C4-2B (cell line): ENCODE measurements around the gene CA11.
"Not testable (repeated sequence)": the region's sequence is repeated elsewhere in the genome, so short reads cannot be mapped to it uniquely, and the experiment has no call there.

ENCODE experiments used
- H3K27ac ChIP-seq: fragments of 450-650 bp; 2 replicates; pipeline ENCODE4 v1.5.1; 2017
- ZFX ChIP-seq: fragments of 450-650 bp; IDR thresholded peaks from 2 replicates; pipeline ENCODE4 v1.6.1; 2017
- TF ChIP-seq, protein P1 (sequence below): fragments of 450-650 bp; conservative IDR thresholded peaks from 2 replicates; pipeline ENCODE4 v1.5.1; 2017; ENCODE audit warnings: mild to moderate bottlenecking

CA11 gene

DNA sequence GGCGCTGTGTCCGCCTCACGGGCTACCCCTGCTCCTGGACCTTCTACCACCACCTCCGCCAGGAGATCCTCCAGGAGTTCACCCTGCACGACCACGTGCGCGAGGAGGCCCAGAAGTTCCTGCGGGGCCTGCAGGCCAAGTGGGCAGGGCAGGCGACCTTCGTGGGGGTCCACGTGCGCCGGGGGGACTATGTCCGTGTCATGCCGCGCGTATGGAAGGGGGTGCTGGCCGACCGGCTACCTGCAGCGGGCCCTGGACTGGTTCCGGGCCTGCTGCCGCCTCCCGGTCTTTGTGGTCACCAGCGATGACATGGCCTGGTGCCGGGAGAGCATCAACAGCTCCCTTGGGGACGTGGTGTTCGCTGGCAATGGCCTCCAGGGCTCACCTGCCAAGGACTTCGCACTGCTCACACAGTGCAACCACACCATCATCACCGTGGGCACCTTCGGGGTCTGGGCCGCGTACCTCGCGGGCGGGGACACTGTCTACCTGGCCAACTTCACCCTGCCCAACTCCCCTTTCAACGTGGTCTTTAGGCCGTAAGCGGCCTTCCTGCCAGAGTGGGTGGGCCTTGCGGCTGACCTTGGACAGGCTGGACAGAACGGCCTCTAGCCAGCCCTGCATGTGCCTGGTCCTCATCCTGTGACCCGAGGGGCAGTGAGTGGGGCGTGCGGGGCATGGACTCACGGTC is 34.6 kb upstream of the CA11 start:
- no peak overlapping the region for H3K27ac ChIP-seq
- TF ChIP-seq, protein P1, sequence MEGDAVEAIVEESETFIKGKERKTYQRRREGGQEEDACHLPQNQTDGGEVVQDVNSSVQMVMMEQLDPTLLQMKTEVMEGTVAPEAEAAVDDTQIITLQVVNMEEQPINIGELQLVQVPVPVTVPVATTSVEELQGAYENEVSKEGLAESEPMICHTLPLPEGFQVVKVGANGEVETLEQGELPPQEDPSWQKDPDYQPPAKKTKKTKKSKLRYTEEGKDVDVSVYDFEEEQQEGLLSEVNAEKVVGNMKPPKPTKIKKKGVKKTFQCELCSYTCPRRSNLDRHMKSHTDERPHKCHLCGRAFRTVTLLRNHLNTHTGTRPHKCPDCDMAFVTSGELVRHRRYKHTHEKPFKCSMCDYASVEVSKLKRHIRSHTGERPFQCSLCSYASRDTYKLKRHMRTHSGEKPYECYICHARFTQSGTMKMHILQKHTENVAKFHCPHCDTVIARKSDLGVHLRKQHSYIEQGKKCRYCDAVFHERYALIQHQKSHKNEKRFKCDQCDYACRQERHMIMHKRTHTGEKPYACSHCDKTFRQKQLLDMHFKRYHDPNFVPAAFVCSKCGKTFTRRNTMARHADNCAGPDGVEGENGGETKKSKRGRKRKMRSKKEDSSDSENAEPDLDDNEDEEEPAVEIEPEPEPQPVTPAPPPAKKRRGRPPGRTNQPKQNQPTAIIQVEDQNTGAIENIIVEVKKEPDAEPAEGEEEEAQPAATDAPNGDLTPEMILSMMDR: no peak
- TF ChIP-seq ZFX: no peak

DNA sequence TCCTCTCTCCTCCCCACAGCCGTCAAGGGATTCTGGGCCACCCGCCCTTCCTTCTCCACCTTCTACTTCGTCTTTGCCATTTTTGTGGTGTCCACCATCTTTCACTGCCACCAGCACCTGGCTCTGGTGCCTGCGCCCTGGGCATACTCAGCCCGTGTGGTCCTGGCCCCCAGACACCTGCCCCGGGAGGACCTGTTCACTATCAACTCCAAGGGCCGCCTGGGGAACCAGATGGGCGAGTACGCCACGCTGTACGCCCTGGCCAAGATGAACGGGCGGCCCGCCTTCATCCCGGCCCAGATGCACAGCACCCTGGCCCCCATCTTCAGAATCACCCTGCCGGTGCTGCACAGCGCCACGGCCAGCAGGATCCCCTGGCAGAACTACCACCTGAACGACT is 34.0 kb upstream of the CA11 start:
- H3K27ac ChIP-seq: not testable (repeated sequence)

DNA sequence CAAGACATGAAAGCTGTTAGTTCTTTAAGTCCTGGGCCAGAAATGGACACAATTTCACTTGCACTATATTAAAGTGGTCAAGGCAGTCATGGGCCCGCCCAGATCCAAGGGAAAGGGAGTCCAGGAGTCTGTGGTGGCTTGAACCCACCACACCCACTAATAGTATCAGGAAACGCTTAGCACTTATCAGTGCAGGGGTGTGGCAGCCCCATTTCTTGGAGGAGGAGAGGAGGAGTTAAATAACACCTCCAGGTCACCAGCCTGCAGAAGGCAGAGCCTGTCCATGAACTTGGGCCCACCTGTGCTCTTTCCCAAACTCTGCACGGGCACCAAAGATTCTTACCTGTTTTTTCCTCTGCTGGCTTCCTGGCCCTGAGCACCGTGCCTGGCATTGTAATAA is 32.2 kb upstream of the CA11 start:
- TF ChIP-seq, protein P1: no peak
- TF ChIP-seq ZFX: no peak
- H3K27ac ChIP-seq: no peak overlapping the region

DNA sequence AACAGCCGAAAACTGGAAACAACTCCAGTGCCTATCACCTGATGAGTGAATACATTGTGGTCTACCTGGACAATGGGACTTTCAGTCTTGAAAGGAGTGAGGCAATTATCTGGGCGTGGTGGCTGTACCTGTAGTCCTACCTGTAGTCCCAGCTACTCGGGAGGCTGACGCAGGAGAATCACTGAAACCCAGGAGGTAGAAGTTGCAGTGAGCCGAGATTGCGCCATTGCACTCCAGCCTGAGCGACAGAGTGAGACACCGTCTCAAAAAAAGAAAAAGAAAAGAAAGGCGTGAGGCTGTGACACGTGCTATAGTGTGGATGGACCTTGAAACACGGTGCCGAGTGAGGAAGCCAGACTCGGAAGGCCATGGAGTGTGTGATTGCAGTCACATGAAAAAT is 30.9 kb upstream of the CA11 start:
- TF ChIP-seq, protein P1: no peak
- no peak for TF ChIP-seq ZFX
- no peak overlapping the region for H3K27ac ChIP-seq

DNA sequence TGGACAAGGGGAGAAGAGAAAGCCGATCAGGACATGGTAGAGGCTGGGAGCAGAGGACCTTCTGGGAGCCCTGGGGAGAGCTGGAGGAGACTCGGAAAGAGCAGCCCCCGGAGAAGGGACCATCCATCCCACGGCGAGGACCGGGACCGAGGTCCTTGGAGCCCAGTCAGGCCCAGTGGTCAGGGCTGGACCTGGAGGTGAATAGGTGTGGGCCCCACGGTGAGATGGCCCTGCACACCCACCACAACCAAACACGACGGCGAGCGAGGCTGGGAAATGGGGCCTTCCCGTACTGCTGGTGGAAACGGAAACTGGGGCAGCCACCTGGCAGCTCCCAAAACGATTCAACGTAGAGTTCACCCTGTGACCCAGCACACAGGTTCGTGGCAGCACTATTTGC is 30.5 kb upstream of the CA11 start:
- no peak overlapping the region for H3K27ac ChIP-seq
- TF ChIP-seq, protein P1: no peak
- no peak for TF ChIP-seq ZFX

DNA sequence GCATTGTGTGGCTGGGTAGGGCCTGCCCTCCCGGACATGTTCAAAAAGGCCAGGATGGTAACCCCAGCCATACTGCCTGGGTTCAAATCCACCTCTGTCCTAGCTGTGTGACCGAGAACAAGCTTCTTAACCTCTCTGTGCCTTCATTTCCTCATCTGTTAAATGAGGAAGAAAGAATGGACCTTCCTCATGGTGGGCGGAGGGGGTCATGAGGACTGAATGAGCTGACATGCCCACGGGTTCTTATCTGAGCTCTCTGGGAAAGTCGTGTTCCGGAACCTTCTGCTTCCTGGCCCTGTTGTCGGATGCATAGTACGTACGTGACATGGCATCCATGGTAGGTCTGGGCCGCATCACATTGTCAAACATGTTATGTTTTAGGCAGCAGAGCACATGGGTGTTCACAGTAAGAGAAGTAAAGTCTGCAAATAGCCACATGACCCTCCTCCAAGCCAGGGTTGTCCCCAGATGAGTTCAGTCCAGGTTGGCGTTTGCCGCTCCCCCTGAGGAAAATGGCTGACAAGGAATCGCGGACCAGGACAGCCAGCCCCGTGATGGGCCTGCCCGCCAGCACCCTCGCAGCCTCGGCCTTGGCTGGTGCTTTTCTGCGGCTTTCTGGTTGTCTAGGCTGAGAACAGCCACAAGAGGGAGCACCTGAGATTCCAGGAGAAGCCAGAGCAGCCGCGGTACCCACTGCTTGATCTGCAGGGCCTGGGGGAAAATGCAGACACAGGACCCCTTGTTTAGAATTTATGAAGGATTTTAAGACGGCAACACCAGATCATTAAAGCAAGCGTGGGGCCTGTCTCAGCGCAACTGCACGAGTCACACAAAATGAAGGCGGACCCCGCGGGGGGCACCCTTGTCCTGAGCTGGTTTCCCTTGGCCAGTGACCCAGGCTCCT is 29.2 kb upstream of the CA11 start:
- TF ChIP-seq, protein P1: peak; percentile 83
- no peak for TF ChIP-seq ZFX
- H3K27ac ChIP-seq: no peak overlapping the region

DNA sequence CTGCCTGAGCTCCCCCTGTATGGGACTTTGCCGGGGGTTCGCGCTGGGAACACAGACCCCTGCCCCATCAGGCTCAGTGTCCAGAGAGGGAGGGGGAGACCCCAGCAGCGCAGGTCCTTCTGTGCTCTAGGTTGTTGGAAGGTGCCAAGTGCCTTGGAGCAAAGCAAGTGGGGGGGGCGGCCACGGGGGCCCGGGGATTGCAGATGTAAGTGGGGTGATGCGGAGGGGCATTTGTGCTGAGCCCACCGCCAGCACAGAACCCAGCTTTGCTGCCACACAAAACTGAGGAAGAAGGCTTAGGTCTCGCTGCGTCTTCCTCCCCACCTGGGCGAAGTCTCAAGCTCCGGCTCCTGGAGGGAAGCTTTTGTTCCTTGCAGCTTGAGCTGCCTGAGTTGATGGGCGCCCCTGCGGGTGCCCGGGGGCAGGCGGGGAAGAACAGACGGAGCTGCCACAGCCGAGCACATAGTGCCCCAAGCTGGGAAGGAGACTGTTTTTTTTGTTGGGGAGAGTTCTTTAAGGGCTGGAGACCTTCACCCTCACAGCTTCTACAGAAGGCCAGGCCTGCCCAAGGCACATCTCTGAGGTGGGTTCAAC is 28.3 kb upstream of the CA11 start:
- no peak overlapping the region for H3K27ac ChIP-seq
- TF ChIP-seq, protein P1: no peak
- no peak for TF ChIP-seq ZFX
